Left hindlimb (tissue), 1 donor: ENCODE measurements around the gene KRT75.
"Not testable (repeated sequence)": the region's sequence is repeated elsewhere in the genome, so short reads cannot be mapped to it uniquely, and the experiment has no call there.

Source experiments
- DNase-seq: peaks from one replicate; pipeline ENCODE4 v3.0.0-alpha.2; 2018

The KRT75 gene

DNA sequence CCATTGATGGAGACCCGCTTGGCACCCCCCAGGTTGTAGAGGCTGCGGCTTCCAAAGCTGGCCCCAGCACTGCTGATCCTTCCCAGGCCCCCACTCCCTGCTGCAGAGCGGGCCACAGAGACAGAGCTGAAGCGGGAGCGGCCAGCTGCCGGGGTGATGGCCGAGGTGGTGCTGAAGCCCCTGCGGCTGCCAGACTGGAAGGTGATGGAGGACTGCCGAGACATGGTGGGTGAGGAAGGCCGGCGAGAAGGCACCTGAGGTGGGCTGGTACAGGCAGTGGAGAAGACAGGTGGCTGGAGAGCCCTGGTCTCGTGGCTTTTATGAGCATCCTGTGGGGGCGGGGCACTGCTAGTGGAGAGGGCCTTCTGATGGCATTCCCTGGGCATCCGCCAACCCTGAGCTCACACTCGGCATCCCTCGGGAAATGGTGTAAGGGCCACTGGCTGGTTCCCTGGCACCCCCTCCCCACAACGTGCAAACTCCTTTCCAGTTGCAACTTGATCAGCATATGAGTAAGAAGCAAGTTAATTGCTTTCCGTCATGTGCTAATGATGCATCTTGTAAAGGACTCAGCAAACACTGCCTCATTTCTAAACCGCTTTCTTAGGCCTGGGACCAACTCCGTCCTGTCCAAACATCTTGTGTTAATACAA, at the start of gene KRT75:
TSS of gene KRT75 (minus strand) at position 291 of the 653 bp plus-strand sequence. CDS start at position 224, 67 bp downstream.
- DNase-seq, result no peak

DNA sequence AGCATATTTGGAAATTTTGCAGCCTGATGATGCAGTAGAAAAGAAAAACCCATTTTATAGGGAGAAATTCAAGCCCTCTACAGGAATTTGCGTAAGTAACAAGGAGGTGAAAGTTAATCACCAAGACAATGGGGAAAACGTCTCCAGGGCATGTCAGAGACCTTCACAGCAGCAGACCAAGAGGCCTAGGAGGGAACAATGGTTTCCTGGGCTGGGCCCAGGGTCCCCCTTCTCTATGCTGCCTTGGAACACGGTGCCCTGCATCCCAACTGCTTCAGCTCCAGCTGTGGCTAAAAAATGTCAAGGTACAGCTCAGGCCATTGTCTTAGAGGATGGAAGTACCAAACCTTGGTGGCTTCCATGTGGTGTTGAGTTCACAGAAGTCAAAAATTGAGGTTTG, 45.9 kb upstream of the KRT75 start:
- DNase-seq, result no peak

GRCh38 chr12:52477651-52478050, 43.5 kb upstream of the KRT75 start:
- no peak for DNase-seq

GRCh38 chr12:52474212-52474611, 40.0 kb upstream of the KRT75 start:
- no peak for DNase-seq

DNA sequence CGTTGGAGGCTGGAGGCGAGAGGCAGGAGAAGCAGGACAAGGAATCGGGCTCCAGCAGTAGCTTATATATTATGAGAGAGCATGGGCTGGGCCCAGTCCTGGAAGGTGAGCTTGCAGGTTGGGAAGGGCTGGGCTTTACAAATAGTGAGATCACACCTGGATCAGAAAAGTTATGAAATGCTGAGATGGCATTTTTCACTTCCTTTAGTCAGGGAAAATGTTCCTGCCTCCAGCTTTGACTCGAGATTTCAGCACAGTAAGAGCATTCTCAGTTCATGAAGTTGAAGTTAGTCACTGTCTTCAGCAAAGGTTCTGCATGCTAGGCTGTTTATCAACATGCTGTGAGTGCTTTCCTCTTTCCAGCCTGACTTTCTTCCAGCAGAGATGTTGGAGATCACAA, 39.6 kb upstream of the KRT75 start, which contains the start of gene KRT6C:
TSS of gene KRT6C (minus strand) at position 38 of the 400 bp plus-strand sequence. CDS start 68 bp downstream, outside the sequence.
- DNase-seq, result no peak

DNA sequence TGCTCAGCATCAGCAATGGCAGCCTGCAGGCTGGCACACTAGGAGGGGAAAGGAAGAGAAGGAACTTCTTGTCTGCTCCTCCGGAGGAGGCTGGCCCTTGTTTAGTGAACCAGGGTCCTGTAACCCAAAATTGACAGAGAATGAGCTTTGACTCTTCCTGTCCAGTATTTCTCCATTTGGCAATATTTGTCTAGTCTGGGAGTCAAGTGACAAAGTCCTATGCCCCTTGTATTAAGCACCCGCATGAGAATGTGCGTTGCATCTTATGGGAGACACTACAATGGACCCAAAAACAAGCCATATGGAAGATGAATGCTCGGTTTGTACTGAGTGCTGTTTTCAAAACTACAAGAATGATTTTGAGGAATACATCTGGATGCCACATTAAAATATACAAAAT, 35.7 kb upstream of the KRT75 start:
- no peak for DNase-seq

- DNase-seq, result no peak
Measured at GRCh38 chr12:52464897-52465296, 30.7 kb upstream of the KRT75 start.

GRCh38 chr12:52461693-52462092, 27.5 kb upstream of the KRT75 start:
- no peak for DNase-seq

DNA sequence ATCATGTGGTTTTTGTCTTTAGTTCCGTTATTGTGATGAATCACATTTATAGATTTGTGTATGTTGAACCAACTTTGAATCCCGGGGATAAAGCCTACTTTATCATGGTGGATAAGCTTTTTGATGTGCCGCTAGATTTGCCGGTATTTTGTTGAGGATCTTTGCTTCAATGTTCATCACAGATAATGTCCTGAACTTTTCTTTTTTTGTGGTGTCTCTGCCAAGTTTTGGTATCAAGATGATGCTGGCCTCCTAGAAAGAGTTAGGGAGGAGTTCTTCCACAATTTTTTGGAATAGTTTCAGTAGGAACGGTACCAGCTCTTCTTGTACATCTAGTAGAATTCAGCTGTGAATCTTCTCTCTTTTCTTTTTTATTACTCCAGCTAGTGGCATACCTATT, 24.7 kb upstream of the KRT75 start:
- DNase-seq, result no peak

GRCh38 chr12:52455821-52456220, 21.6 kb upstream of the KRT75 start:
- no peak for DNase-seq

DNA sequence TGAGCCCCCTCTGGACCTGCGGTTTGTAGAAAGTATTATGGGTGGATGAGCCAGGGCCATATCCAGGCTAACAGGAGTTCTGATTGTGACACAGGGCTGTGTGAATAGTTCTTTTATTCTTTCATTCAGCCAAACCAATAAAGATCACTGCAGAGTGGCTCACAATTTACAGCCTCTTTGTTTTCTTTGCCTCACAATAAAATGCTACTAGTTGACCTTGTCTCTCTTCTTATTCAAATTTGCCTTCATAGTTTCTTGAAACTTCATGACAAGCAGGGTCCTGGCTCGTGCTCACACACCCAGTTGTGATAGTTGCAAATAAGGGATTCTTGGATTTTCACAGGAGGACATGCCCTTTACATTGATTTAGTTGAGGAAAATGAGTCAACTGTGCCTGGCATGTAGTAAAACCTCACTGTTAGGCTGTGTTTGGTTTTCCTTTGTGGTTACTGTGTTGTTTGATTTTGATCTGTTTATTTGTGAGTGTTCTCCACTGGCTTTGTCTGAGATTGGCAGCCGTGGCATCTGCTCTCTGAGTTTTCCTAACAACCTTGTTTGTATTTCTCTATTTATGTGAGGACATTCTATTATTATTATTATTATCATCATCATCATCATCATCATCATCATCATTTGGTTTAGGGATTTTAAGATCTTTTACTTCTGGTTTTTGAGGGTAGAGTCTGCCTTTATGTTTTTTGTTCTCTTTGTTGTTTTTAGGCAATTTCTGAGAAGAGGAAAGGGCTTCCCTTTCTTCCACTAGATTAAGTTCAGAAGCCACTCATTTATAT, 20.4 kb upstream of the KRT75 start:
- DNase-seq, result no peak

DNA sequence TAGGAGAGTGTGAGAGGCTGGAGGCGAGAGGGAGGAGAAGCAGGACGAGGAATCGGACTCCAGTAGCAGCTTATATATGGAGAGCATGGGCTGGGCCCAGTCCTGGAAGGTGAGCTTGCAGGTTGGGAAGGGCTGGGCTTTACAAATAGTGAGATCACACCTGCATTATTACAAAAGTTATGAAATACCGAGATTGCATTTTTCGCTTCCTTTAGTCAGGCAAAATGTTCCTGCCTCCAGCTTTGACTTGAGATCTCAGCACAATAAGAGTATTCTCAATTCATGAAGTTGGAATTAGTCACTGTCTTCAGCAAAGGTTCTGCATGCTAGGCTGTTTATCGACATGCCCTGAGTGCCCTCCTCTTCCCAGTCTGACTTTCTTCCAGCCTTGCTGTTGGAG, 17.9 kb upstream of the KRT75 start, which contains the start of gene KRT6B:
TSS of gene KRT6B (minus strand) at position 46 of the 400 bp plus-strand sequence. CDS start 68 bp downstream, outside the sequence.
- no peak for DNase-seq

- DNase-seq, result no peak
Measured at GRCh38 chr12:52448228-52448627, 14.1 kb upstream of the KRT75 start.

GRCh38 chr12:52447196-52447595, 13.0 kb upstream of the KRT75 start:
- not testable (repeated sequence) for DNase-seq

- no peak for DNase-seq
Measured at GRCh38 chr12:52446367-52447045, 12.3 kb upstream of the KRT75 start.

- DNase-seq, result no peak
Measured at GRCh38 chr12:52445876-52446275, 11.7 kb upstream of the KRT75 start.

DNA sequence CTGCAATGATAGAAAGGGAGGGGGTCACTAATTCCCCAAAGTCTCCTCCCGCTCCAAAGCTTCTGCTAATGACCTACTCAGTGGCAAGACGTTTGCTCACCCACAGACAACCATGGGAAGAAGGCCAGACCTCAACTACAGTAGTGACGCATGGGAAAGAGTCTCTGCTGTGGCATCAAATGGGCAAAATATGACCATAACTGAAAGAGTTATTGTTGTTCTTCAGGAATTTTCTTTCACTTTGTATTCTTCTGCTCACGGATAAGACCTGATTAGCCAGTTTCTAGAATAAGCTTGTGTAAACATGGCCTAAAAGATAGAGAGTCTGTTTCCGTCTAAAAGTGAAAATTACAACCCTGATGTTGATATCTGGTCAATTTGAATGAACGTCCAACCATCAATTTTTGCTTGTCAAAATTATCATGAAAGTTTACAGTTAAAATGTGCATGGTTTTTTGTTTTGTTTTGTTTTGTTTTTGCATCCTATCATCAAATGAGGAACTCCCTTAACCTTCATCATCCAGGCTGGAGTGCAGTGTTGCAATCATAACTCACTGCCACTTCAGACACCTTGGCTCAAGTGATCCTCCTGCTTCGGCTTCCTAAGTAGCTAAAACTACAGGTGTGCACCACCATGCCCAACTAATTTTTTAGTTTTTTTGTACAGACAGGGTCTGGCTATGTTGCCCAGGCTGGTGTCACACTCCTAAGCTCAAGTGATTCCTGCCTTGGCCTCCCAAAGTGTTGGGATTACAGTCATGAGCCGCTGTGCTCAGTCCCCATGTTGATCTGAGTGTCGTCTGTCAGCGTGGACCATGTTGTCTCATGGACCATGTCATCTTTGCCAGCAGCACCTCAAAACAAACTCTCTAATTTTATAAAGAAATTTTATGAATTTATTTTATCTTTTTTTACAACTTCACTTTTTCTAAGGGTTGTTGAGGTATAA, 10.8 kb upstream of the KRT75 start:
- no peak for DNase-seq

GRCh38 chr12:52443966-52444365, 9.8 kb upstream of the KRT75 start:
- no peak for DNase-seq

DNA sequence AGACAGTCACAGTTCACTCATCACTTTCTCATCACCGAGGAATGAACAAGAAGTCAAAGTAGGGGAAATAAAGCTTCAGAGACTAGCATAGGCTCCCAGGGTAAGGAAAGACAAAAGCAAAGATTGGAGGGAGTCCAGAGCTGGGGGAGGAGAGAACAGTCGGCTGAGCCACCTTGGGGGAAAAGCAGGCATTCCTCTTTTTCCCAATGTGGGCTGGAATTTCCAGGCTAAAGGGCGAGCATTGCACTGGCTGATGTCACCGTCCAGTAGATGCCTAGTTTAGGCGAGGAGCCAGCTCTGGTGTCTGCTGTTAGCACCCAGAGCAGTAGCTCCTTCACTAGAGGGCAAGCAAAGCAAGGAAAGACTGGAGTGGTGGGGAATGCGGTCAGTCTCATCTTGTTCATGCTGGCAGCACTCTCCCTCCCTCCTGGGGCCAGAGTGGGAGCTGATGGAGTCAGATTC, 8.5 kb upstream of the KRT75 start:
- no peak for DNase-seq

DNA sequence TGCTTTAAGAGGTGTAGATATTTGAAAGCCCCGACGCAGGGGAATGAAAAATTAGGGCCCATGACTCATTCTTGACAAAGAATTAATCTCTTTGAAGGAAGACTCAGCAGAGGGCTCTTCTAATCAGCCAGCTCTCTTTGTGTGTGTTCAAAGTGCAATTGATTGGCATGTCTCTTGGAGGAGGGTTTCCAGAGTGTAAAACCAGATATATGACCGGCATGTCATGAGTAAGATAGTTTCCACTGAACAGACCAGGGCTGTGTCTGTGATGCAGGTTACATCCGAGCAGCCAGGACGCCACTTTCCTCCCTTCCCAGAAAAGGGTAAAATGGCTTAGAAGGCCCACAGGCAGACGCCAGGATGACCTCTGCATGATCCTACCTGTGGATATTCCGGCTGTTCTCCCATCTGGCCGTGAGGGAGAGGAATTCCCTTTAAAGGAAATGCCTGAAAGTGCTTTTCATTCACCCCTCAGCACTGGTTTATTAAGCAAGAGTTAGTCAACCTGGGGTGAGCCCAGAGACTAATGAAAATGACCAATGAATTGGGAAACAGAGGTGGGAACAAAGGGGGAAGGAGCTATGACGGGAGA, 7.2 kb upstream of the KRT75 start:
- no peak for DNase-seq

DNA sequence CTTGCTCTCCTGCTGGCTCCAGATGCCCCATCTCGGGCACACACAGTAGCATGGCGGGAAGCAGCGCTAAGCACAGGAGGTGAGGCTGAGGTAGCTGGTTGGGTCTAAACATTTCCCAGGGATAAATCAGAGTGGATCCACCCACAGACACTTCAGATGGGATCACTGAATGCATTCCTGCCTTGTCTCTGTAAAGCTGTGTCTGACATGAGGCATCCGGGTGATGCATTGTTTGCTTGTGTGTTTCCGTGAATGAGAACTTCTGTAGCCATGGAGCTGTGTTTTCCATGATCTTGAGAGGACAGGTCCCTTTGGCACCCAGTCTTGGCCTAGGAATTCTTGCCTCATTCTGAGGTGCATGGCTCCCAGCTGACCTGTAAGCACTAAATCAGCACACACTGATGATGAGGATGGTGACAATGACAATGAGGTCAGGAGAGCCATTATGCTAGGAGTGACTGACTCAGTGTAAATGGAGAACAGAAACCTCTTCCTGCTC, 6.7 kb upstream of the KRT75 start:
- no peak for DNase-seq

GRCh38 chr12:52439845-52440244, 5.7 kb upstream of the KRT75 start:
- DNase-seq, result no peak
